ENCODE results near the gene MYO7B. TPM values are rescaled to one million over a fixed set of nuclear protein-coding genes. Genes with fewer than 3 reads are reported as not detected.
A peak's percentile ranks its signal among the peaks of the same experiment; 100 is the strongest.

The MYO7B gene
- total RNA-seq, 1 donor from 2014 or later: 1.3 TPM

GRCh38 chr2:127584047-127584446 is 48.6 kb downstream of the MYO7B start:
- H3K27ac ChIP-seq: no peak overlapping the region
- no peaks in the 10 kb centered on the region for H3K4me1 ChIP-seq
- DNase-seq (ENCODE audit: low spot score in 2 of 2): peak in 1 of 2 donors; percentile 56
- no peak for TF ChIP-seq CTCF (IDR thresholded peaks at IDR 0.05)
- no peaks in the 10 kb centered on the region for H3K27me3 ChIP-seq
- intact Hi-C loops (cut with DNase I): no loop called here
- no peak overlapping the region for H3K4me3 ChIP-seq
- H3K36me3 ChIP-seq: no peaks in the 10 kb centered on the region
- no peaks in the 10 kb centered on the region for H3K9me3 ChIP-seq

GRCh38 chr2:127584516-127585033 is 49.1 kb downstream of the MYO7B start:
- H3K4me1 ChIP-seq: no peaks in the 10 kb centered on the region
- H3K36me3 ChIP-seq: no peaks in the 10 kb centered on the region
- TF ChIP-seq CTCF (IDR thresholded peaks at IDR 0.05): no peak
- no peak overlapping the region for H3K4me3 ChIP-seq
- no peaks in the 10 kb centered on the region for H3K27me3 ChIP-seq
- H3K27ac ChIP-seq: no peak overlapping the region
- H3K9me3 ChIP-seq: no peaks in the 10 kb centered on the region
- intact Hi-C loops (cut with DNase I): no loop called here
- DNase-seq (ENCODE audit: low spot score in 2 of 2): peak in 1 of 2 donors; percentile 46

- Histone ChIP-seq H3K9me3 (no peaks in the 10 kb centered on the region), H3K27me3 (no peaks in the 10 kb centered on the region), H3K4me3 (no peak overlapping the region), H3K4me1 (no peaks in the 10 kb centered on the region), H3K27ac (no peak overlapping the region), H3K36me3 (no peaks in the 10 kb centered on the region)
- no peak for TF ChIP-seq CTCF (IDR thresholded peaks at IDR 0.05)
- DNase-seq (ENCODE audit: low spot score in 2 of 2): peak in 1 of 2 donors; percentile 28
- intact Hi-C loops (cut with DNase I): no loop called here
Measured at GRCh38 chr2:127585270-127585807, 49.9 kb downstream of the MYO7B start.

GRCh38 chr2:127586136-127586535 is 50.7 kb downstream of the MYO7B start:
- Histone ChIP-seq H3K4me1 (no peaks in the 10 kb centered on the region), H3K36me3 (no peaks in the 10 kb centered on the region), H3K9me3 (no peaks in the 10 kb centered on the region), H3K27me3 (no peaks in the 10 kb centered on the region), H3K4me3 (no peak overlapping the region), H3K27ac (no peak overlapping the region)
- DNase-seq (ENCODE audit: low spot score in 2 of 2): peak in 1 of 2 donors; percentile 55
- intact Hi-C loops (cut with DNase I): no loop called here
- no peak for TF ChIP-seq CTCF (IDR thresholded peaks at IDR 0.05)

GRCh38 chr2:127586746-127587295 is 51.3 kb downstream of the MYO7B start:
- H3K4me3 ChIP-seq: no peak overlapping the region
- H3K9me3 ChIP-seq: no peaks in the 10 kb centered on the region
- no peaks in the 10 kb centered on the region for H3K27me3 ChIP-seq
- no peak overlapping the region for H3K27ac ChIP-seq
- intact Hi-C loops (cut with DNase I): no loop called here
- no peaks in the 10 kb centered on the region for H3K4me1 ChIP-seq
- no peaks in the 10 kb centered on the region for H3K36me3 ChIP-seq
- DNase-seq (ENCODE audit: low spot score in 2 of 2): peak in 1 of 2 donors; percentile 42
- TF ChIP-seq CTCF (IDR thresholded peaks at IDR 0.05): no peak
